GM04504 (cell line): ENCODE results near the gene ZFP62.

Experiments used
- DNase-seq: peaks from one replicate; pipeline ENCODE4 v3.0.0-alpha.2; 2012; ENCODE audit warnings: low read depth

ZFP62 gene

GRCh38 chr5:180868960-180869359, 7.9 kb upstream of the ZFP62 start:
- DNase-seq: peak; percentile 39

- no peak for DNase-seq
These were observed 5.9 kb upstream of the ZFP62 start for GRCh38 chr5:180866985-180867384.

GRCh38 chr5:180865981-180866695, 5.1 kb upstream of the ZFP62 start:
- no peak for DNase-seq

GRCh38 chr5:180862645-180863044, 1.6 kb upstream of the ZFP62 start:
- DNase-seq: no peak

- DNase-seq: no peak
These were observed 696 bp downstream of the ZFP62 start for GRCh38 chr5:180860273-180860886.

- DNase-seq: no peak
These were observed 2.5 kb downstream of the ZFP62 start for GRCh38 chr5:180858586-180858985.

GRCh38 chr5:180853848-180854176, 7.3 kb downstream of the ZFP62 start:
- no peak for DNase-seq

- DNase-seq: no peak
These were observed 7.8 kb downstream of the ZFP62 start for GRCh38 chr5:180853121-180853847.

- no peak for DNase-seq
These were observed 8.6 kb downstream of the ZFP62 start for GRCh38 chr5:180852495-180852894.

GRCh38 chr5:180850434-180851078, 10.5 kb downstream of the ZFP62 start:
- DNase-seq: no peak

GRCh38 chr5:180849827-180850226, 11.2 kb downstream of the ZFP62 start:
- no peak for DNase-seq

- no peak for DNase-seq
These were observed 12.2 kb downstream of the ZFP62 start for GRCh38 chr5:180848878-180849277.

- no peak for DNase-seq
These were observed 12.8 kb downstream of the ZFP62 start for GRCh38 chr5:180848265-180848664.

- no peak for DNase-seq
These were observed 14.1 kb downstream of the ZFP62 start for GRCh38 chr5:180847026-180847425.

- DNase-seq: no peak
These were observed 16.2 kb downstream of the ZFP62 start for GRCh38 chr5:180844858-180845257.

GRCh38 chr5:180844432-180844831, 16.6 kb downstream of the ZFP62 start:
- DNase-seq: no peak

GRCh38 chr5:180839935-180840334, 21.1 kb downstream of the ZFP62 start:
- DNase-seq: no peak

GRCh38 chr5:180839227-180839626, 21.8 kb downstream of the ZFP62 start:
- no peak for DNase-seq

GRCh38 chr5:180837478-180837877, 23.6 kb downstream of the ZFP62 start:
- DNase-seq: no peak

- DNase-seq: no peak
These were observed 28.4 kb downstream of the ZFP62 start for GRCh38 chr5:180832638-180833068.

- DNase-seq: peak; percentile 47
These were observed 29.7 kb downstream of the ZFP62 start for GRCh38 chr5:180831139-180832093.
